GM21723 (cell line): ENCODE data around the gene EGF.
"Not testable (repeated sequence)": the region's sequence is repeated elsewhere in the genome, so short reads cannot be mapped to it uniquely, and the experiment has no call there.

Experiments
- ATAC-seq: cut with Tn5 transposase; IDR thresholded peaks from one replicate; pipeline ENCODE4 v1.9.1; 2021; ENCODE audit warnings: mild to moderate bottlenecking, moderate library complexity; ENCODE audit not compliant: unreplicated experiment

EGF gene

GRCh38 chr4:109912706-109913595 lies at the start of gene EGF:
Gene EGF (plus strand): TSS chr4:109912883. CDS start chr4:109913336, 453 bp downstream.
- no peak for ATAC-seq

- no peak for ATAC-seq
These were observed 48.5 kb upstream of the EGF start for GRCh38 chr4:109864134-109864533.

DNA sequence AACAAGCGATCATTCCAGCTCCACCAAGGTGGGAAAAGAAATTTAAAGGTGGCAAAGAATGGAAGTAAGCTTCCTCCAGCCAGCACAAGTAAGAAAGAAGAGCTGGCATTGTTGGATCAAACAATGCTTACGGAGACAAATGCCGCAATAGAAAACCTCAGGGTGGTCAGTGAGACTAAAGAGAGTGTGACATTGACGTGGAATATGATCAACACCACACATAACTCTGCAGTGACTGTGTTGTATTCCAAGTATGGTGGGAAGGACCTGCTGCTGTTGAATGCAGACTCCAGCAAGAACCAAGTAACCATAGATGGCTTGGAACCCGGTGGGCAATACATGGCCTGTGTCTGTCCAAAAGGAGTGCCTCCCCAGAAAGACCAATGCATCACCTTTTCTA lies 42.6 kb upstream of the EGF start:
- ATAC-seq = no peak

DNA sequence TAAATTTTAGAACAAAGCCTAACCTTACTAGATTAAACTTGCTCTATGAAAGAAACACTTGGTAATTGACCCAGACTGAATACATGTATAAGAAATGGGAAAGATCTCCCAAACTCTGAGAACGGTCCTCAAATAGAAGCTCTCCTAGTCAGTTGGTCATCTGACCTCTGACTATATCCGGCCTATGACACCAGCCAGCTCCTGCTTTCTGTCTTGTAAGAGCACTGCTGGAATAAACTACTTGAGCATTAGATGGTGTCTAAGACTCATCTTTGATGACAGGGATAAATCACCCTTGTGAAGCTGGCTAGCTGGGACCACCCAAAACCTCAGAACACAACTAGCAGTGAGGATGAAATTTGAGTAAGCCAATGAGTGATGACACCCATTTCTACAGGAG lies 40.6 kb upstream of the EGF start:
- no peak for ATAC-seq

DNA sequence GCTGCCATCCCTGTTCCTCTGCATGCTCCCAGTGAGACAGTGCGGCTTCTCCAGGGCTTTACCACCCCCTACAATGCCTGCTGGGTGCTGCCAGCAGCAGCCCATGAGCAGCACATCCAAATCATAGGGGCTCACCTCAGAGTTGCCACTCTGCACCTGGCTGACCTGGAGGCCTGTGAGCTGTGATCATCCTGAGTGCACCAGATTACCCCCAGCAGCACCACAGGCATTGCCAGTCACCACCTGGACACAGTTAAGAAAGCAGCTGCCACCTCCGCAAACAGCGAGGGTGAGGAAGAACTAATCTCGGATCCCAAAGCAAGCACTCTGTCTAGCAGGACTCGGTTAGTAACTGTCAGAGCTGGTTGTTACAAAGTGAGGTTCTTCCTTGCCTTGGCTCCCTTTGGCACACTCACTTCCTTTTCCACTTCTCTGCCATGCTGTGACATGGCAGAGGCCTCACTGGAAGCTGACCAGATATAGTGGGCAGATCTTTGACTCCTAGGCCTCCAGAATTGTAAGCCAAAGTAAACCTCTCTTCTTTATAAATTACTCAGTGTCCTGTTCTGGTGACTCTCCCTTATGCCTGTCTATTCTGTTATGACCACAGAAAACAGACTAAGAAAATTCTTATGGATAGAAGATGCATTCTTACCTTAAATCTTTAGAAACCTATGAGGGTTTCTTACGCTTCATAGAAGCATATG lies 39.6 kb upstream of the EGF start:
- no peak for ATAC-seq

DNA sequence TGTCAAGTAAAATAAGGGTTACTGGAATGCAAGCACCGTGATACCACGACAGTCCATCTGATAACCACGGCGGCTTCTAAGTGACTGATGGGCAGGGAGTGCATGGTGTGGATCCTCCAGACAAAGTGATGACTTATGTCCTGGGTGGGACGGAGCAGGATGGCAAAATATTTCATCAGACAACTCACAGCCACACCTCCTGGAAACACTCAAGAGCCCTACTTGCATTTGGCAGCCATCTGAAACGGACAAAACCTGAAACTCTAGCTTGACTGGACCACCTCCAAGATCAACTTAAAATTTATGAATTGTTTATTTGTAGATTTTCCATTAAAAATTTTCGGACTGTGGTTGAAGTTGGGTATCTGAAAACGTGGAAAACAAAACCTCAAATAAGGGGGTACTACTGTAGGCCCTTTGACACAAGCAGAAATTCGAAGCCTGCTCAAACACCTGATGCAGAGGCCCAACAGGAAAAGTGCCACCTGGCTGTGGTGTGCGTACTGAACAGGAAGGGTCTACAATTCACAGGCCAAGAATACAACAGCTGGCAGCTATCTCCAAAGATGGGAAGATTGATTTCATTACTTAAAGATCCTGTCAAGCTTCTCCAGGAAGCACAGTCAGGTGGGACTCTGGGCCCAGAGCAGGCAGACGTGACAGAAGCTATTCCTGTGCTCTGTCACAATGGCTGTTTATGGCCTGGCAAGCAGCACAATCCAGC lies 38.7 kb upstream of the EGF start:
- no peak for ATAC-seq

GRCh38 chr4:109875106-109875505 lies 37.6 kb upstream of the EGF start:
- ATAC-seq = no peak

DNA sequence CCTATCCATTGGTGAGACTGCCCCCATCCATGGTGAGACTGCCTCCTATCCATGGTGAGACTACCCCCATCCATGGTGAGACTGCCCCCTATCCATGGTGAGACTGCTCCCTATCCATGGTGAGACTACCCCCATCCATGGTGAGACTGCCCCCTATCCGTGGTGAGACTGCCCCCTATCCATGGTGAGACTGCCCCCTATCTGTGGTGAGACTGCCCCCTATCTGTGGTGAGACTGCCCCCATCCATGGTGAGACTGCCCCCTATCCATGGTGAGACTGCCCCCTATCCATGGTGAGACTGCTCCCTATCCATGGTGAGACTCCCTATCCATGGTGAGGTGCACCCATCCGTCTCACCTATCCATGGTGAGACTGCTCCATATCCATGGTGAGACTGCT lies 37.1 kb upstream of the EGF start:
- not testable (repeated sequence) for ATAC-seq

GRCh38 chr4:109876634-109877265 lies 35.9 kb upstream of the EGF start:
- ATAC-seq = no peak

- peak; percentile 92 for ATAC-seq
These were observed 35.3 kb upstream of the EGF start for GRCh38 chr4:109877400-109877799.

DNA sequence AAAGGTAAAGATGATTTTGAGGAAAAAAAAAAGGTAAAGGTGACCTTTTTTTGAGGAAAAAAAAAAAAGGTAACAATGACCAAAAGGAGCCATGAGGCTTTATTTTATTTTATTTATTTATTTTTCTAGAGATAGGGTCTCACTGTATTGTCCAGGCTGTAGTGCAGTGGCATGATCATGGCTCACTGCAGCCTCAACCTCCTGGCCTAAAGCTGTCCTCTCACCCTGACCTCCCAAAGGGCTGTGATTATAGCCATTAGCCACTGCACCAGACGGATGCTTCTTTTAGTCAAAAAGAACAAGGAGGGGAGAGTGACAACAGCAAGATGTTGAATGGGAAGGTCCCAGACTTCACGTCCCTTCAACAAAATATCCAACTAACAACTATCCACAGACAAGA lies 34.3 kb upstream of the EGF start:
- no peak for ATAC-seq

DNA sequence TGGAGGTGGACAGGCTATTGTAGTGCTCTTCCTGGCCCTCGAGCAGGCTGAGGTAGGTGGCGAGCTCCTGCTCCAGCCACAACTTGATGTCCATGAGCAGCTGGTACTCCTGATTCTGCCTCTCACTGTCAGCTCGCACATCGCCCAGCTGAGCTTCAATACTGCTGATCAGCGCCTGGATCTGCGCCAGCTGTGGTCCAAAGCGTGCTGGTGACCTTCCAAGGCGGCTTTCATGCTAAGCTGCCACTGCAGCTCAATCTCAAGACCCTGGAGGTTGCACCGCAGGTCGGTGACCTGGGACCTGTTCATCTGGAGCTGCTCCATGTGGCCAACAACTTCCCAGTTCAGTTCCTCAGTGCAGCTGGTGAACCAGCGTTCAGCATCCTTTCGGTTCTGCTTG lies 33.6 kb upstream of the EGF start:
- ATAC-seq = no peak

DNA sequence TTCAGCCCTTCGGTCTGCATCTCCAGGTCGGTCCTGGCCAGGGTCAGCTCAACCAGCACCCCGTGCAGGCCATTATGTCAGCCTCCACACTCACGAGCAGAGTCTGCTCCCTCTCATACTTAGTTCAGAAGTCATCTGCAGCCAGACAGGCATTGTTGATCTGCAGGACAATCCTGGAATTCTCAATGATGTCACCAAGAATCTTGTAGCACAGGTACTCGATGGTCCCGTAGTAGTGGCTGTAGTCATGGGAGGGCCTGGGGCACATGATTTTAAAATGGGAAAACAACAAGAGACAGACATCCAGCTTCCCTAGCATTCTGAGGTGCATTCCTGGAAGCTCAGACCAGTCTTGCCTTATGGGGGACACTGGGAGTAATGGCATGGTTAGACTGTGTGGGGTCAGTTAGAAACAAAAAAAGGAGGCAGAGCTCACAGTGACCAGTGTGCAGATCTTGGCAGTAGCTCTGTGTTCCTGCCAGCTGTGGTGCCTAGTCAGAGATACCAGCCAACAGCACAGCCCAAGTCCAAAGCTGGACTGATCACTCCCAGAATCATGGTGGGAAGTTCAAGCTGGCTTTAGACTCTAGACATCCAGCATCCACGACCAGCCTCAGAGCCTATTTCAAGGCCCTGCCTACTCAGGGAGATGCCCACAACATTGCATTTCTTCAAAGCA lies 32.9 kb upstream of the EGF start:
- no peak for ATAC-seq

- no peak for ATAC-seq
These were observed 26.4 kb upstream of the EGF start for GRCh38 chr4:109886303-109886702.

DNA sequence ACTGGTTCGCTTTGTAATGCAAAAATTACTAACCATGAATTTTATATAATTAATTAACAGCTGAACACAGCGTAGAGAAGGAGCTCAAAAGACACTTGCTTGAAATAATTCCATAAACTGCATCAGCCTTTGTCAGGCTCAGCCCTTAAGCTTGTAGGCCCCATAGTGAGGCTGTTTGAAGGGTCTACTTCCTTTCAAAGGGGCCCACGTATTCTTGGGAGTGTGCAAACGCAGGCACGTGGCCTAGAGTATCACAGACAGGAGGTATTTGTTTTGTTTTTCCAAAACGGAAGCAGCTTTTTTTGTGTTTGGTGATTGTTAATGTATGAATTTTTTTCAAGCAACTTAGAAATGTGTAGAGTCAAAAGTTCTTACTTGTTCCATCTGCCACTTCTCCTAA lies 25.6 kb upstream of the EGF start:
- ATAC-seq = no peak

DNA sequence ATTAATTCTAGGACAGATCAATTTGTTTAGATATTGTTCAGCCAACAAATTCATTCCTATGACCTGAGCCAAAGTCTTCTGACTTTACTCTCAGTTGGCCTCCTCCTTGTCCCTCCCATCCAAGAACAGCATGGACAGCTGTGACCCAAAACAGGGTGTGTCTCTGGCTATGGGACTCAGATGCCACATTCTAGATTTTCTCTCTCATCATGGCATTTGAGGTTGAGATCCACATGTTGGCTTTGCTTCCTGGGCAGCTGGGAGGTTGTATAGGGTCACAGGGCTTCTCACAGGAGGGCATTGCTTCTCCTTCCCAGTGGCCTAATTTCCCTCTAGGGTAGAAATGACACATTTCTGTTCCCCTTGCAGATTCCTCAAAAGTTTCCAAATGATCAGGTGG lies 22.6 kb upstream of the EGF start:
- ATAC-seq = no peak

- ATAC-seq = no peak
These were observed 10.0 kb upstream of the EGF start for GRCh38 chr4:109902559-109903251.

DNA sequence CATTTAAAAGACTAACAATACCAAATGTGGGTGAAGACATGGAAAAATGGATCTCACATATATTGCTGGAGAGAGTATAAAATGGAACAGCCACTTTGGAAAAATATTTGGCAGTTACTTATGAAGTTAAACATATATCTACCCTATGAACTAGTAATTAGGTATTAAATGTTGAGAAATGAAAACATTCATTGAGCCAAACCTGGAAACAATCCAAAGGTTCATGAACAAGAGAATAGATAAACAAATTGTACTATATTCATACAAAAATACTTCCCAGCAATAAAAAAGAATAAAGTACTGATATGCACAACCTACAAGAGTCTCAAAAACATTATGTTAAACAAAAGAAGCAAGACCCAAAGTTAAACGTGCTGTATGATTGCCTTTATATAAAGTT lies 4.0 kb upstream of the EGF start:
- ATAC-seq = no peak

DNA sequence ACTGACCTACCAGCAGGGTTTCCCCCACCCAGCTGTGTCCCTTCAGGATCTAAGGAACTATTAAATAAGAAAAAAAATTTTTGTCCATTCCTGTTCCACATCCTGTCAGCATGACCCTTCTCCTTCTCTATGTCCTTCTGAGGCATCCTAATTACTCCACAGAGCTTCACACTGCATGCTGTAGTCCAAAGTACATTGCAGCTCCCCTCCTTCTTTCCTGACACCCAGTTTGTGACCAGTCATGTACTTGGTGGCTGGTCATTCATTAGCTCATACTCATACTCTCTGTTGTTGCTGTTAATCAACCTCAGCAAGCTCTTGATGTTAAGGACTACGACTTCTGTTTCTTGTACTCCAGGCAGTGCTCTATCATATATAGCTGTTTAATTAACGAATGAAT lies 2.4 kb upstream of the EGF start:
- no peak for ATAC-seq
